Activated CD4-positive, alpha-beta T cell treated with anti-CD3 and anti-CD28 coated beads, Interleukin-2, Interleukin-6, amounts not matched to agents 100 ng/mL and 50 ng/mL, durations not matched to agents 16 hours and 8 hours (primary cell): ENCODE data around the gene CLRN3.
A peak's percentile ranks its signal among the peaks of the same experiment; 100 is the strongest.

Experiments used
- DNase-seq: peaks from one replicate; pipeline ENCODE4 v3.0.0-alpha.2; 2020

Gene CLRN3

DNA sequence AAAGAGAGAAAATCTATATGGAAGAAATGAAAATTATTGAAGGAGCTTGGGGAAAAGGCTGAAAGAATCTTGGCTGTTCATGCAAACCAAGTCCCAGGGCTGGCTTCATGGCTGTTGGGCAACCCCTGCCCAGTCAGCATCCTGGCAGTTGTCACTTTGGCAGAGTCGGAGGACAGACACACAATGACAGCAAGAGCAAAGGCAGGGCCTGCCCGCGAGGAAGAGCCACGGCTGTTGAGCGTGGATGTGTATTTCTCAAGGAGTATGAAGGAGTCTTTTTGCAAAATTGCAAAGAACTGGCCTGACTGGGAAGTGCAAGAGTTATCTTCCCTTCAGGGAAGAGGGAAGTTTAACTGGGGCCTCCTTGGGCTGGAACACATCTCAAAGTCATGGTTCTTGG lies 25.8 kb upstream of the CLRN3 start:
- DNase-seq: no peak

- no peak for DNase-seq
These were observed 24.1 kb upstream of the CLRN3 start for GRCh38 chr10:127916826-127917225.

- no peak for DNase-seq
These were observed 22.6 kb upstream of the CLRN3 start for GRCh38 chr10:127915324-127915723.

GRCh38 chr10:127913368-127913759 lies 20.6 kb upstream of the CLRN3 start:
- no peak for DNase-seq

DNA sequence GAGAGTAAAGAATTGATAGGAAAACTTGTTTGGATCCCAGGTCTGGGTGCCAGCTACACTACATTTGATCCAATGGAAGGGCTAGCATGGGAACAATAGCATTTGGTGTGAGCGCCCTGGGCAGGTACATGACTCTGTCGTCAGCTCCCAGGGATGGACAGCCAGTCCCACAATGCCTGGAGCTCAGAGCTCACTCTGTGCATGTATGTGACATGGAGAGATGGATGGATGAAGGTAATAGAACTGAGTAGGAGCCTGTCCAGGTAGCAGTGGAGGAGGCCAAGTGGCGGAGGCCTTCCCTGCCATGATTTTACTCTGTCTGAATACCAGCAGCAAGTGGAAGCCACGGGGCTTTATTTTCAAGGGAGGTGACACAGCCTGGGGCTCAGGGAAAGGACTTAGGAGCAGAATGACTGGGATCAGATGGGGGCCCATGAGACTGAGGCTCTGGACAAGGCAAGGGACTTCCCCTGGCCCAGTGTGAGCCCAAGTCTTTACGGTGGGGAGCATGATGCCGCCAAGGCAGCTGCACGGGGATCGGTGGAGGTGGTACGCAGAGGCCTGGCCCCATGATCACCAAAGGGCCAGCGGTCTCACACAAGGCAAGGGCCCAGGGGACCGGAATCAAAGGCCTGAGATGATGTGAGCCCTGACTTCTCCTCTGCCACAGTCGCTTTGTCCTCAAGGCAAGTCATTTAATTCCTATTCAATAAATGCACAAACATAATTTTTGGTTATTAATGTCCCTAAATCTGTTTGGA lies 20.0 kb upstream of the CLRN3 start:
- no peak for DNase-seq

GRCh38 chr10:127911867-127912257 lies 19.1 kb upstream of the CLRN3 start:
- no peak for DNase-seq

GRCh38 chr10:127911218-127911866 lies 18.6 kb upstream of the CLRN3 start:
- DNase-seq: no peak

- peak; percentile 15 for DNase-seq
These were observed 17.7 kb upstream of the CLRN3 start for GRCh38 chr10:127910464-127910770.

DNA sequence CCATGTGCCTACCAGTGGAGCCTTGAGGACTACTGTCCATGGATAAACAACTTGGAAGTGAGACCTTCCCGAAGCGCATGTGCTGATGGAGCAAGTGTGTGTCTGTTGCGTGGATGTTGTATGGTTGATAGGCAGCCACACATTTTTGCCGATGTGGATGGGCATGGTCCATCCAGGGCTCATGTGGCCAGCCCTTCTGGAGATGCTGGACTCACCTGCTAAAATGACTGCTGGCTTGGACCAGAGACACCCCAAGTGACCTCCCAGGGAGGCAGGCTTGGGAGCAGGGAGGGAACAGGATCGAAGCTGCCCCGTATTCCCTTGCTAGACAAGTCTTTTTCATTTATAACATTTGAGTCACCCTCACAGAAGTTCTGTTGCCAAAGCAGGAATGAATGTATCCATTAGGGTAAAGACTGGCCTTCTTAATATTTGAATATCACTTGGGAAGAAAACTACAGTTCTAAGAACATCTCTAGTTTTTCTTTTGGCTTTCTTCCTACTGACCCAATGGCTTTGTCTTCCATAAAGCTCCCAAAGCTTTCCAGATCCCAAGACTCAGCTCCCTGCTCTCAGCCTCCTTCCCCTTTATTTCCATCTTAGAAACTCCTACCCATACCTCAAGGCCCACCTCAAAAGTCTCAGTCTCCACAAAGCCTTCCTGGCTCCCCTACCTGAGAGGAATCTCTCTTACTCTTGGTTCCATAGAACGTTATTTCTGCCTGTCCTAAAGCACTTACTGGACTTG lies 17.1 kb upstream of the CLRN3 start:
- DNase-seq: no peak

GRCh38 chr10:127908959-127909267 lies 16.2 kb upstream of the CLRN3 start:
- no peak for DNase-seq

DNA sequence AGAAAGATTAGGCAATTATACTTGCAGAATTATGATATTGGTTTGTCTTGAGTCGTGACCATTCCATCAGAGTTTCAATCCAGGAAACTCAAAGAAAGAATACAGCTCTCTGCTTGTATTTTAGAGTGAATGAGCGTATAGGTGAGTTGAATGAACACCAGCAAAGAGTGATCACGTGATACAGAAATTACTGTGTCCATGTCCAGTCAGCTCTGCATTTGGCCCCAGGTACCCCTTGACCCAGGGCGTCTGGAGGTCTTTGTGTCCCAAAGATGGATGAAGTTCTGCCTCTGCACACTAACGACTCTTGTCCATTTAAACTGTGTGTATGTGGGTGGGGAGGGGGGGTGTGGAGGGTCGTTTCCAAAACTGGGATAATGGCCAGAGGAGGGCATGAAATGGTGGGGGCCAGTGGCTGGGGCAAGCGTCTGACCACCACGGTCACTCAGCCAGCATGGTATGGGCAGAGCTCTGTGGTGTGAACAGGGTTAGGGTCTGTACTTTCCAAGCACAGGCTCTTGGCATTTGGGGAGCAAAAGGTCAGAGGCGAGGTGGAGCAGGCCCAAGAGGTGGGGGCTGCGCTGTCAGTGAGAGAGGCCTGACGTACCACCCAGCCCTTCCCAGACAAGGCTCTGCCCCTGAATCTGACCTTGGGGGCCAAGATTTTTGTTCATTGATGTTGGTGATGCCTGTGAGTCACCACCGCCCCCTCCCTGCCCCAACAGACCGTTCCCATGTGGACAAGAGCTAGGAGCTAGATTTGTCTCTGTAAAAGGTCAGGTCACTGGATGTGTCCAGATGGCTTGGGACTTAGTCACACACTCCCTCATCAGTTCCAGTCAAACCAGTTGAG lies 15.6 kb upstream of the CLRN3 start:
- DNase-seq: no peak

GRCh38 chr10:127907411-127908105 lies 14.8 kb upstream of the CLRN3 start:
- peak; percentile 27 for DNase-seq

GRCh38 chr10:127906548-127907377 lies 14.0 kb upstream of the CLRN3 start, which contains the start of gene PTPRE:
Gene PTPRE (plus strand): TSS chr10:127907103. CDS start chr10:128040882, 133,779 bp downstream.
- peak; percentile 86 for DNase-seq

- DNase-seq: no peak
These were observed 13.1 kb upstream of the CLRN3 start for GRCh38 chr10:127905848-127906261.

DNA sequence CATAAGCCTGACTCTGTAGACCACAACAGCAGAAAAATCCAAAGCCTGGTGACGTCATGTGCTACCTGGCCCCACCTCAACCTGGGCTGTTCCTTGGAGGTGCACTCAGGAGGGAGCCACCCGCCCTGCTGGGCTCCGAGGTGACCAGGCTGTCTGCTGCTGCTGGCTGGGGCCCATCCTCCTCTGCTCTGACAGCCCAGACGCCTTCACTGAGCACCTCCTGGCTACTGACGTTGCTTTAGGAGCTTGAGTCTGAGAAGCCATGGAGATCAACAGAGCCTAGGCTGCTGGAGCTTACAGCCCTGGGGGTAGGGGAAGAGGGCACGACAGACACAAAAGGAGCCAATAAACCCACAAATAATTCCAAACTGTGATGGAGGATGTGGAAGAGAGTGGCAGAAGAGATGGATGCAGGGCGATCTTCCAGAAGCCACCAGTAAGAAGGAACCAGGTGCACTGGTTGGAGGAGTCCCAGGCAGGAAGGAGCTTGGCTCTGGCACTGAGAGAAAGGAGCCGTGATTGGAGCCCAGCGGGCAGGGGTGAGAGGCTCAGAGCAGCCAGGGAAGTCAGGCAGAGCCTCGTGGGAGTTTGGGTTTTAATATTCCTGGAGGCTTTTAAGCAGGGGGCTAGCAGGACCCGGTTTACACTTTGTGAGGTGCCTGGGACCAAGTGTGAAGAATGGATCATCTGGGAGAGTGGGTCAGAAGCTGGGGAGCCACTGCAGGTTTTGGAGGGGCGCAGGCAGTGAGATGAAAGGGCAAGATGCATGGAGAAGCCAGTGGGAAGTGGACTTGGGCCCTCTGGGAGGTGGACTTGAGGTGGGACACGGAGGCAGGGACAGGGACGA lies 12.5 kb upstream of the CLRN3 start:
- DNase-seq: no peak

DNA sequence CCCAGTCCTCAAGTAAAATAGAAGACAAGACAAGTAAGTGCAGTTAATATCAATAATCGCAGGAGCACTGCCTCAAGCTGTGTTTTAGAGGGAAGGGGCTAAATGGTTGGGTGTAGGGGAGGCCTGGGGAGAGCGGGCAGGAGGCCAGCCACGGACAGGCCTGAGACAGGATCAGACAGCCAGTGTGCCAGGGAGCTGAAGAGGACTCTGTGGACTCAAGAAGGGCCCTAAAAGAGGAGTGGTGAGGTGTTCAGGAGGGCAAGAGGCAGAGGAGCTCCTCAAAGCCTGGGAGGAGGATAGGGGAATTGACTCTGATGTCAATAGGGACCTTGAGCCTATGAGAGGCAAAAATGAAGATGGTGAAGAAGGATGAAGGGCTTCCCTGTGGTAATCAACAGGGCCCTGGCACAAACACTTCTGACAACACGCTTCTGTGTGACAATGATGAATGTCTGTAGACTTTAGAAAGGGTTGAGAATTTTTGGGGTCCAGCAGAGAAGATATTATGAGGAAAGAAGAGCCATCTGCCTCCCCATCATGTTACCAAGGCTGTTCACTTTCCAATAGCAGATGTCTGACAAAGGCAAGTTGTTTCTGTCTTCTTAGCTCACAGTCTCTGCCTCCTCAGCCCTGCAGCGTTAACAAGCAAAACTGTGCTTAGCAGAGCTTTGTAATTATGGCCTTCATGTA lies 11.7 kb upstream of the CLRN3 start:
- no peak for DNase-seq

- DNase-seq: no peak
These were observed 11.0 kb upstream of the CLRN3 start for GRCh38 chr10:127903789-127904188.

DNA sequence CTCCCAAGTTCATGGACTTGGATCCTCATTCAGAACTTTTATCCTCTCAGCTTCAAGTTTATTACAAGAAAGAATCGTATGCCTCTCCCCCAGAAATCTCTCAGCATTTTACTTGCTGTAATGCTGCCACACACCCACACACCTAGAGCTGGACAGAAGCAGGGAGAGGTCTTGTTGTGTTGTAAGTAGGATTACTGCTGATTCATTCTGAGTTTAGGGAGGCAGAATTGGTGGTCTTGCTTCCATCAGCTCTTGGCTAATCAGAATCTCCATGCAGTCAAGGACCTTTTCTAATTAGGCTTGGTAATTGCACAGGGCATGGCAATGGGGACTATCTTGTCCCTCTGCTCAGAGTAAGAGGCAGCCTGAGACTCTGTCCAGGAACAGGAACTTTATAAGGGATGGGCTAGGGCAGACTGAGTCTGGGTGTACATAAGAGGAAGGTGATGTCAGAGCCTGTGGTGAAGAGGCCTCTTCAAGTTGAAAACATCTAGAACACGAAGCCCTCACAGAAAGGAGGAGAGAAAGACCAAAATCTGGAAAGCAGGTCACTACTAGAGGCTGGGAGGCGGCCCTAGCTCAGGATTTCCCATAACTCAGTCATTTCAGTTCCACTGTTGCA lies 7.1 kb upstream of the CLRN3 start:
- peak; percentile 17 for DNase-seq

DNA sequence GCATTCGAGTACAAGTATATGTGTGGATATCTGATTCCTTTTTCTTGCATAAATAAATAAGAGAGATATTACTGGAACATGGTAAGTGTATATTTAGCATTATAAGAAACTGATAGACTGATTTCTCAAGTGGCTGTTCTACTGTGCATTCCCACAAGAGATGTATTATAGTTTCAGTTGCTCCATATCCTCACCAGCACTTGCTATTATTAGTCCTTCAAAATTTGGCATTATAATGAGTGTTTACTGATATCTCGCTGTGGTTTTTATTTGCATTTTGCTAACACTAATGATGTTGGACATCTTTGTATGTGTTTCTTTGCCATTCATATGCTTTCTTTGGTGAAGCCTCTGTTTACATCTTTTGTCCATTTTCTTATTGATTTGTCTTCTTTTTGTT lies 4.4 kb upstream of the CLRN3 start:
- DNase-seq: no peak

DNA sequence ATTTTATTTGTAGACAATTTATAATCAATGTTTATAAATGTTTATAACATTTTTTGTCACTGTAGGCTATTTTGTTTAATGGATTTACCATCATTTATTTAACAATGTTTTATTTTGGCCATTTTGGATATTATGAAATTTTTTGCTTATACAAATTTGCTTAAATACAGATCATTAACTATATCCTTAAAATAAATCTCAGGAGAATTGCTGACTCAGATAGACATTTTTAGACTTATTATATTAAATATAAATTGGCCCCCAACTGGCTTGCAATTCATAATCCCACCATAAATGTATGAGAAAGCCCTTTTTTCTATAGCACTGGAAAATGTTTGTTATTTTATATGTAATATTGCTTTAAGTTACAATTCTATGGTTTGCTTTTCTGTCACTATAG lies 3.8 kb upstream of the CLRN3 start:
- DNase-seq: no peak
